ENCODE results near the gene MEGF9. TPM values are rescaled to one million over a fixed set of nuclear protein-coding genes. Genes with fewer than 3 reads are reported as not detected.

Gene MEGF9
- total and polyA plus RNA-seq, 8 donors: 1.7 to 11.0 (median 5.0) TPM

DNA sequence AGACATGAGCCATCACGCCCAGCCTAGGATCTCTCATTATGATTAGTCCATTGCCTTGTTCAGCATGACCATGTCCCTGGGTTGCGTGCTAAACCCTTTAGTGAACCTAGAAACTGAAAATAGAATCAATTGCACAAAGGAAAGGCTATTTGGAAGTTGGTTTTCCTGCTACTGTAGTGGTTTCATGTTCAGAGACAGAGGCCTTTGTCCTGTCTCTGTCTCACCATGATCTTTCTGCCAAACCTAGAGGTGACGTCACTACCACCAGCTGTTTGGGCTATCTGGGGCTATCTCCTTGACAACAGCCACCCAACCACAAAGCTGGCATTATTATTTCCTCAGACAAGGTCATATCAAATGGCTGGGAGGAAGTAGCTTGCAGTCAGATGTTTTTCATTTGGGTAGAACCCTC is 130.3 kb downstream of the MEGF9 start:
- FAIRE-seq (no peak), DNase-seq (peak in 3 of 6 donors; percentile 30 to 48 (median 44)), ATAC-seq (peak in 3 of 4 donors; percentile 24 to 56 (median 24))
- Histone ChIP-seq H3K36me3 (no peaks in the 10 kb centered on the region), H3K27ac (peak overlapping the region in 2 of 4 donors; percentile 34 to 47), H3K4me1 (peaks cover 0 to 7% (median 2%) of the 10 kb centered on the region in 3 donors), H3K9me3 (no peaks in the 10 kb centered on the region), H3K27me3 (no peaks in the 10 kb centered on the region), H3K4me3 (no peak overlapping the region)
- intact Hi-C loops (cut with DNase I): no loop called here
- TF ChIP-seq, protein P1, sequence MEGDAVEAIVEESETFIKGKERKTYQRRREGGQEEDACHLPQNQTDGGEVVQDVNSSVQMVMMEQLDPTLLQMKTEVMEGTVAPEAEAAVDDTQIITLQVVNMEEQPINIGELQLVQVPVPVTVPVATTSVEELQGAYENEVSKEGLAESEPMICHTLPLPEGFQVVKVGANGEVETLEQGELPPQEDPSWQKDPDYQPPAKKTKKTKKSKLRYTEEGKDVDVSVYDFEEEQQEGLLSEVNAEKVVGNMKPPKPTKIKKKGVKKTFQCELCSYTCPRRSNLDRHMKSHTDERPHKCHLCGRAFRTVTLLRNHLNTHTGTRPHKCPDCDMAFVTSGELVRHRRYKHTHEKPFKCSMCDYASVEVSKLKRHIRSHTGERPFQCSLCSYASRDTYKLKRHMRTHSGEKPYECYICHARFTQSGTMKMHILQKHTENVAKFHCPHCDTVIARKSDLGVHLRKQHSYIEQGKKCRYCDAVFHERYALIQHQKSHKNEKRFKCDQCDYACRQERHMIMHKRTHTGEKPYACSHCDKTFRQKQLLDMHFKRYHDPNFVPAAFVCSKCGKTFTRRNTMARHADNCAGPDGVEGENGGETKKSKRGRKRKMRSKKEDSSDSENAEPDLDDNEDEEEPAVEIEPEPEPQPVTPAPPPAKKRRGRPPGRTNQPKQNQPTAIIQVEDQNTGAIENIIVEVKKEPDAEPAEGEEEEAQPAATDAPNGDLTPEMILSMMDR (IDR thresholded peaks at IDR 0.05): no peak
- 59 to 63% methylated on average over 3 of the region's 3 CpGs for WGBS, 2 donors

DNA sequence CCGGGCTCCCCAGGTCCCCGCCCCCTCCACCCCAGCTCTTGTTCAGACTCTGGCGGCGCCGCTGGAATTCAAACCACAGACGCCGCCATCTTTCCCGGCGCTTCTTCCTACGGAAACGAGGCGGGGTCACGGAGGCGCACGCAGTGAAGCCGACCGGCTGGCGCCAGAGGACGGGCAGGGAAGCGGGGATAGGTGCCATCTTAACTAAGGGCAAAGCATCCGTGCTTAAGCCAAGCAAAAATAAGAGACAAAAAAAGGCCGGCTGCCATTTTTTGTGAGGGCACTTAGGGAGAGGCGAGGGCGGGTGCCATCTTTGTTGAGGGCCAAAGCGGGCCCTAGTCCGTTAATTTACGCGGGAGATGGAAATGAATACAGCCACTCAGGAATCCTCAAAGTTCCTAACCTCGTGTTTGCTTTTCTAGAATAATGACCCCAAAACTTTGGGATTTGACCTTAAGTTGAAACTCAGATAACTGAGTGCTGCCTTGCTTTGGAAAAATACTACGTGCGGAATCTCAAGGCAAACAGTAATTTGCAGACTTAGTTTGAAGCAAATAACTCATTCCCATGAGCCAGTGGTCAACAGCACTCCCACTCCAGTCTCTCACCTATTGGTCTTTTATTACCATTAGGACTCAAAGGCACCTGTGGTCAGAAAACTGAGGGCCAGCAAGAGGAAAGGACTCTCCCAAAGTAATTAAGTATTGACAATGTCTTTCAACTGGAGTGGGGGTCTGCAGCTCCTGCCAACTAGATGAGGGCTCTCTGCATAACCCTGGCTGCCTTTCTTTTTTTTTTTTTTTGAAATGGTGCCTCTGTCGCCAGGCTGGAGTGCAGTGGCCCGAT is 134.0 kb downstream of the MEGF9 start, which contains the start of gene CDK5RAP2:
Gene CDK5RAP2, minus strand, starts transcription at position 117 of the 846 bp plus-strand sequence. CDS start 189 bp downstream, outside the sequence.
- intact Hi-C loops (cut with DNase I): no loop called here
- WGBS, 2 donors: 10% methylated on average over 33 of the region's 33 CpGs
- no peak within 1 kb of the TSS for H3K27ac ChIP-seq
- peaks cover 0 to 12% (median 6%) of the 10 kb centered on the region in 3 donors for H3K4me1 ChIP-seq
- H3K27me3 ChIP-seq: no peaks in the 10 kb centered on the region
- no peaks in the 10 kb centered on the region for H3K36me3 ChIP-seq
- no peaks in the 10 kb centered on the region for H3K9me3 ChIP-seq
- peak; percentile 98 to 99 (median 98) for ATAC-seq
- FAIRE-seq: peak; percentile 78
- peak; percentile 93 to 97 (median 95) for DNase-seq
- H3K4me3 ChIP-seq: peak within 1 kb of the TSS; percentile 73 to 94 (median 90)
- TF ChIP-seq, protein P1 (IDR thresholded peaks at IDR 0.05): no peak

DNA sequence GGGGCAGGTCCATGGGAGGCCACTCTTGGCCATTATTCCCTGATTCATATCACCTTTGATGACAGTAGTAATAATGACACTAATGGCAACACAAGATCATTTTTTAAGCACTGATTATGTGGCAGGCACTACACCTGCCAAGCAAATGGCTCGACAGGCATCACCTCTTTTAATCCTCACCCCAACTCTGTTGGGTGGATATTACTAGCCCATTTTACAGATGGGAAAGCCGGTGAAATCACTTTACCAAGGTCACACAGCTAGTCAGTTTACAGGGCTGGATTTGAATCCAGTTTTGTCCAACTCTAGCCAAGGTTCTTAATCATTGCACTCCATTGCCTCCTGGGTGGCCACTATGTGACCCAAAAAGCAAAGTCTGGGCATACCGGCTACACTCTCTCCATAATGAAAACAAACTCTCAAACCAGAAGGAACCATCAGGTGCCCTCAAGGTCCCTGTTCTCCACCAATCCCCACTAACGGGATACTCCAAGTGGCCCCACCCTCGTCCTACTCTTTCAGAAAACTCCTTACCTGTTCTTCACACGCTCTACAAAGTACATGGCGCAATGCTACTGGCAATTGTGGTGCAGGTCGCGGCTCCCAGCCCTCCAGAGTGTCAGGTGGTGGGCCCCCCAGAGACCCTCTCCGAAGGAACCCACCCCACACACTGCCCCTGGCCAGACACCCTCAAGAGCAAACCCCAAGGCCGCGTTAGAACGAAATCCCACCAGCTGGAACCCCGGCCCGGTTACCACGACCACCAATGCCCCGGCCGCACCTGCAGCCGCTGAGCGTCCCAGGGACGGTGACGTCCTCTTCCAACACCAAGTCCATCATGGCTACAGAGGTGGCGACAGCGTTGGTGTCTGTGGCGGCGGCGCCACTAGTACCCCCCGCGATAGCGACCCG is 134.9 kb downstream of the MEGF9 start:
- TF ChIP-seq, protein P1 (IDR thresholded peaks at IDR 0.05): no peak
- Histone ChIP-seq H3K4me1 (peaks cover 0 to 12% (median 6%) of the 10 kb centered on the region in 3 donors), H3K36me3 (no peaks in the 10 kb centered on the region), H3K9me3 (no peaks in the 10 kb centered on the region), H3K27me3 (no peaks in the 10 kb centered on the region), H3K4me3 (peak overlapping the region; percentile 73 to 94 (median 90)), H3K27ac (no peak overlapping the region)
- no peak for DNase-seq
- no peak for FAIRE-seq
- intact Hi-C loops (cut with DNase I): no loop called here
- ATAC-seq: peak; percentile 1 to 56 (median 6)
- 4% methylated on average over 31 of the region's 31 CpGs for WGBS, 2 donors

DNA sequence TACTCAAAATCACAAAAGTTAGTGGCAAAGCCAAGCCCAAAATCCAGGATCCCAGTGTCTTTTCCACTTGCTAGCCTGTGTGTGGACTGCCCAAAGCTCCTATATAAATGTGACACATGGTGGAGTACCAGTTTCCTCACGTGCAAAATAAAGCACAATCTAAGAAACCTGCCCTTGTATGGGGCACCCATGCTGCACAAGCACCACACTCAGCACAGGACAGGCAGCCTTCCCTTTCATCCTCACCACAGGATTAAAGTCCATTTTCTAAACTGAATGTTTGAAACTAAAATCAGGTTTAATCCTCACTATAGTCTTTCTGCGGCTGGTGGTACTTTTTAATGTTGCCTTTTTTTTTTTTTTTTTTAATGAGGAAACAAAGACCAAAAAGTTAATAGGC is 139.8 kb downstream of the MEGF9 start:
- no peak for ATAC-seq
- Histone ChIP-seq H3K4me3 (no peak overlapping the region), H3K36me3 (peaks cover 0 to 14% (median 0%) of the 10 kb centered on the region in 3 donors), H3K4me1 (peaks cover 10 to 19% (median 13%) of the 10 kb centered on the region in 3 donors), H3K9me3 (no peaks in the 10 kb centered on the region), H3K27me3 (no peaks in the 10 kb centered on the region), H3K27ac (no peak overlapping the region)
- WGBS, 2 donors: 67 to 71% methylated on average over 2 of the region's 2 CpGs
- no peak for FAIRE-seq
- intact Hi-C loops (cut with DNase I): no loop called here
- DNase-seq: no peak
- TF ChIP-seq, protein P1 (IDR thresholded peaks at IDR 0.05): no peak

Data from pancreas (tissue), 10 donors.